UCSD-AML1 (cell line): Measurements from ENCODE around the gene ABAT.

Source experiments
- DNase-seq: peaks from one replicate; lab custom pipeline; 2025; ENCODE audit not compliant: unreplicated experiment; lab: John Stamatoyannopoulos, UW

The ABAT gene

DNA sequence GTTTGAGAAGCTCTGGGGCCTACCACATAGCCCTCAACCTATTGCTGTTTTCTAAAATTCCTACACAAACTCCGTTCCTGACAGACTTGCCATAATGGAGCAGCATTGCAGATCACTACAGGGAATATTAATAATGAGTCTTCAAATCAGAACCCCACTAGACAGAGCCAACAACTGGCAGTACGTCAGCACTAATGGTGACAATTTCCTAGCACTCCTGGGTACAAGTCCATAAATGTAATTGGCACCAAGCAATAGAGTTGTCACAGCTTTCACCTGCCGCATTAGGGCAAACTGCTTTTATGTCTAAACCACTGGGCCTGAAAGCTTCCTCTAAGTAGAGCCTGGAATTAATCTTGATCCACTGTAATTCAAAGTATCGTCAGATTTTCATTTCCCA lies 25.5 kb upstream of the ABAT start:
- no peak for DNase-seq

DNA sequence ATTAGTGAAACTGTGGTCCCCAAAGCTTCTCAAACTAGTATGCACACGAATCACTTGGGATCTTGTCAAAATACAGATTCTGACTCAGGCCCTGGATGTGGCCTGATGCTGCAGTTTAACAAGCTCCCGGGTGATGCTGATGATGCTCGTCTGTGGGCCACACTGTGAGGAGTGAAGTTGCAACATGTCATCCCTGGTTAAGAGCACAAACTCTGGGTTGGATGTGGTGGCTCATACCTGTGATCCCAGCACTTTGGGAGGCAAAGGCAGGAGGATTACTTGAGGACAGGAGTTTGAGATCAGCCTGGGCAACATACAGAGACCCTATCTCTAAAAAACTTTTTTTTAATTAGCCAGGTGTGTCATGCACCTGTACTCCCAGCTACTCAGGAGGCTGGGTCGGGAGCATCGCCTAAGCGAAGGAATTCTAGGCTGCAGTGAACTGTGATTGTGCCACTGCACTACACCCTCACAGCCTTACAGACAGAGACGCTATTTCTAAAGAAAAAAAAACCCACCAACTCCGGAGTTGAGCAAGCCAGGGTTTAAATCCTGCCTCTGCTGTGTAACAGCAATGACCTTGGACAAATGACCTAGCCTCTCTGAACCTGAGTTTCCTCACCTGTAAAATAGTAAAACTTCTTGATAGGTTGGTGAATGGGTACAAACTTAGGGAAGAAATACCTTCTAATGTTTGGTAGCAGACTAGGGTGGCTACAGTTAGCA lies 24.4 kb upstream of the ABAT start:
- DNase-seq: no peak

DNA sequence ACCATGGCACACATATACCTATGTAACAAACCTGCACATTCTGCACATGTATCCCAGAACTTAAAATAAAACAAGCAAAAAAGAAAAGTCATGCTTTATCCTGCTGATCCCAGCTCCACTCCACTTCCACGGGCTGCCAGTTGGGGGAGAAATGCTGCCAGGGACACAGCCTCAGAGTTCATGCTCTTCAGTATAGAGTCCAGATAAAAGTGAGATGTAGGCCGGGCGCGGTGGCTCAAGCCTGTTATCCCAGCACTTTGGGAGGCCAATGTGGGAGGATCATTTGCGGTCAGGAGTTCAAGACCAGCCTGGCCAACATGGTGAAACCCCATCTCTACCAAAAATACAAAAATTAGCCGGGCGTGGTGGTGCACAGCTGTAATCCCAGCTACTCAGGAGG lies 22.5 kb upstream of the ABAT start:
- peak; percentile 13 for DNase-seq

DNA sequence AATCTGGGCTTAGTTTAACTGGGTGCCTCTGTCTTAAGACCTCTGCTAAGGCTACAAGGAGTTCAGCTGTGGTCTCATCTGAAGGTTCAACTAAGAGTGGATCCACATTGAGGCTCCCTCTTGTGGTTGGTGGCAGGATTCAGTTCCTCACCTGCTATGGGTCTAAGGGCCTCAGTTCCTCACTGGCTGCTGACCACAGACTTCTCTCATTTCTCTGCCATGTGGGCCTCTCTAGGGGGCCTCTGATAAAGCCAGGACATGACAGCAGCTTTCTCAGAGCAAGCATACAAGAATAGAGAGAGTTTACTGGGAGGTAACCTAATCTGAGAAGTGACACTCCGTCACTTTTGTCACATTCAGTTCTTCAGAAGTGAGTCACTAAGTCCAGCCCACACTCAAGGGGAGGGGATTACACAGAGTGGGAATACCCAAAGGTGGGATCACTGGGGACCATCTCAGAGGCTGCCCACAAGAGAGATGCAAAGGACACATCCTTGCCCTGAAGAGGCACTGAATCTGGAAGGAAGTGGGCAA lies 19.2 kb upstream of the ABAT start:
- DNase-seq: peak; percentile 27

DNA sequence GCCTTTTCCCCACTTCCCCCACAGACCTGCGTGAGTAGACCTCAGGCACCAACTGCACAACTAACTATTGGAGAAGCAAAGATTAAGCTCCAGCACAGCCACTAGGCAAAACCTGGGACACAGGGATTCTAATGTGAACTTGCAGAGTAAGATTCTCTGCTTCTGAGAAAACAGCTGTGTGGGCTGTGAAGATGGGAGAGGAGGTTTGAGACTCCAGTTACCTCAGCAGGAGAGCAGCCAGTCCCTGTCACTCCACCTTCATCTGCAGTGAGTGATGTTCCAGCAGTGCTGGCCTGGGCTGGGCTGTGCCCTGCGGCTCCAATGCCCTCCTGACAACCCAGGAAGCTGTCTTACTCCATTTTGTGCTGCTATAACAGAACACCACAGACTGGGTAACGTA lies 18.0 kb upstream of the ABAT start:
- no peak for DNase-seq

DNA sequence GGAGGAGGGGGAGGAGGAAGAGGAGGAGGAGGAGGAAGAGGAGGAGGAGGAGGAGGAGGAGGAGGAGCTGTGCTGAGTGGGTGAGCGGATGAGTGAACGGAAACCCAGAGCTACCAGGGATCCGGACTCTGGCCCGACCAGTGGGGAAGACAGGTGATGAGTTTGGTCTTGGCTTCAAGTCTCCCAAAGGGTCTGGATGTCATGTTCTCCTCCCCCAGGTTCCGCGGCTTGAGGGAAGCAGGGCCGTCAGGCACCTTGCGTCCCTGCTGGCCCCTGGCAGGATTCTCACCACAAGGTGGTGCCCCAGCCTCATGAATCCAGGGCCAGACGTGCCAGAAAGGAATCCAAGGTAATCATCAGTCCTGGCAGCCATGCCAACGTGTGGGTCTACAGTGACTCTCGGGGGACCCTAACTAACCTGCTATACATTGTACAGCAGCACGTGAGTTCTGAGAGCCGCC lies 13.5 kb upstream of the ABAT start:
- DNase-seq: peak; percentile 72

DNA sequence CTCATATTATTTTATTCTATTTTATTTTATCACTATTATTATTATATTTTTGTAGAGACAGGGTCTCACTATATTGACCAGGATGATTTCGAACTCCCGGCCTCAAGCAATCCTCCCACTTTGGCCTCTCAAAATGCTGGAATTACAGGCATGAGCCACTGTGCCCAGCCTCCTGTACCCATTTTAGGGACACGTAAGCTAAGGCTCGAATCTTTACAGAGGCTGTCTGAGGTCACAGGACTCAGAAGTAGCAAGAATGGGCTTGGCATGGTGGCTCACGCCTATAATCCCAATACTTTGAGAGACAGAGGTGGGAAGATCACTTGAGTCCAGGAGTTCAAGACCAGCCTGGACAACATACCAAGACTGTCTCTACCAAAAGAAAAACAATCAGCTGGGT lies 12.7 kb upstream of the ABAT start:
- DNase-seq: no peak

DNA sequence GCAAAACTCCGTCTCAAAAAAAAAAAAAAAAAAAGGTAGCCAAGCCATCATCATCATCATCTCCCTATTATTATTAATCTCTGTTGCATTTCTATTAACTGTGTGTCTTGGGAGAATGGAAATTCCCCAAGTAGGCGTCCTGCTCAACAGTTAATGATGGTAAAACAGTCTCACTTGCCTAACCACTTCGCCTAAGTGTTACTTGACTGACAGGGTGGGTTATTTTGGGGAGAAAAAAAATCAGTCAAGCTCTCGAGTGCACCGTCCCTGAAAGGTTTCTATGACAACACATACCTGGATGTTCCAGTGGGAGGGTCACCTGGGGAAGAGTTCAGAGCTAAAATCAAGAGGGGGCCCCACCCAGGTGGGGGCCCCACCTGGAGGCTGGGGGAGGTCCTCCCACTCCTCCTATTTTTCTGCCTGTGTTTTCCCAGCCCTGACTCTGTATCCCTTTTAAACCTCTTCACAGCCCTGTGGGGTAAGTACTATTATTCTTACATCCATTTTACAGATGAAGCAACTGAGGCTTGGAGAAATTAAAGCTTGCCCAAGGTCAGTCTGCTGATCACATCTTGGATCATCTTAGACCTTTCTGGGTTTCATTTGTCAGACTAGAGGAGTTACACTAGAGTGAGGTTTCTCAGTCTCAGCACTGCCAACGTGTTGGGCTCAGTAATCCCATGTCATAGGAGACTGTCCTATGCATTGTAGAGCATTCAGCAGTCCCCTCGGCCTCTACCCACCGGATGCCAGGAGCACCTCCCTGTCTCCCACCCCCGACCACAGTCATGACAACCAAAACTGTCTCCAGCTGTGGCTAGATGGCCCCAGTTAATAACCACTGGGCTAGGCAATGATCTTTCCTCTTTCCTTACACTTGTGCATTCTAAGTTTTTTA lies 11.0 kb upstream of the ABAT start:
- no peak for DNase-seq

DNA sequence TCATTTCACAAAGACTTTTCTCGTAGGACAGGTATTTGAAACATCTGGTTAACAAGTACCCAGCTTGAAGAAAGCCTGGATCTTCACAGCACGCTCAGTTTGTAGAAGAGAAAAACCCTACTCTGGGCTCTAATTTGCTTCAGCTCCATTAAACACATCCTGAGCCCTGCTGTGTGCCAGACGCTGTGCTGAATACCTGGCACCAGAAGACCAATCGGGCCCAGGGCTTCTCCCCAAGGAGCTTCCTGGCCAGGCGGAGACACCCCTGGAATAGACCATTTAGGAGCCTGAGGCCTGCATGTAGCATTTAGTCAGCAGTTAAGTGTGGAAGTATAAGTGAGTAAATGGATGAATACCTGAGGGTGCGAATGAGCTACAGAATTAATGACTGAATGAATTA lies 8.9 kb upstream of the ABAT start:
- DNase-seq: no peak

DNA sequence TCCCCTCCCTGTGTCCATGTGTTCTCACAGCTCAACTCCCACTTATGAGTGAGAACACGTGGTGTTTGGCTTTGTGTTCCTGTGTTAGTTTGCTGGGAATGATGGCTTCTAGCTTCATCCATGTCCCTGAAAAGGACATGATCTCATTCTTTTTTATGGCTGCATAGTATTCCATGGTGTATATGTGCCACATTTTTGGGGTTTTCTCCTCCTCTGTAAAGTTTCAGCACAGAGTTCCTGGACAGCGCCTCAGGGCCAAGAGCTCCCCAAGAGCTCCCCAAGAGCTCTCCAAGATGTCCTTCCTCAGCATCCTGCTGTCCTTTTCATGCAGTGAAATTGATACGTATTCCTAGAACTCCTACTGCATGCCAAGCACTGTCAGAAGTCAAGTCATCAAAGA lies 6.9 kb upstream of the ABAT start:
- no peak for DNase-seq

DNA sequence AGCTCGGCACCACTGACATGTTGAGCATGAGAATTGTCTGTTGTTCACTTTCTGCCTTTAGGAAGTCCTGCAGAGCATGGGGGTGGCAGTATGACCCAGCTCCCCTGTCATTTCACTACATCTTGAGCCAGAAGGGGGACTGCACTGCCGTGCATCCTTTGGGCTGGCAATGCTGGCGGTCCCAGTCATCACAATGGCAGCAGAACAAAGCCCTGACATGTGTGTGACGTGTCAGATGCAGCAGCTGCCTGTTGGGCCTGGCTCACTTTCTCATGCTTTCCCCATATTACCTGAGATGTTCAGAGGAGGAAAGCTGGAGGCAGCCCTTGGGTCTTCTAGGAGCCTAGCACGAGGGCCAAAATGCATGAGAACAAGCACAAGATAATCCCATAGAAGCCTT lies 6.3 kb upstream of the ABAT start:
- no peak for DNase-seq

DNA sequence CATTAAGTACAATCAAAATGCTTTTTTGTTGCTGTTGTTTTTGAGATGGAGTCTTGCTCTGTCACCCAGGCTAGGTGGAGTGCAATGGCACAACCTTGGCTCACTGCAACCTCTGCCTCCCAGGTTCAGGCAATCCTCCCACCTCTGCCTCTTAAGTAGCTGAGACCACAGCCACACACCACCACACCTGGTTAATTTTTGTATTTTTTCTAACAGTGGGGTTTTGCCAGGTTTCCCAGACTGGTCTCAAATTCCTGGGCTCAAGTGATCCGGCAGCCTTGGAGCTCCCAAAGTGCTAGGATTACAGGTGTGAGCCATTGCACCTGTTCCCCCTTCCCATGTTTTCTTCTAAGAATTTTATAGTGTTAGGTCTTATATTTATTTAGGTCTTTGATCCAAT lies 4.9 kb upstream of the ABAT start:
- DNase-seq: no peak

DNA sequence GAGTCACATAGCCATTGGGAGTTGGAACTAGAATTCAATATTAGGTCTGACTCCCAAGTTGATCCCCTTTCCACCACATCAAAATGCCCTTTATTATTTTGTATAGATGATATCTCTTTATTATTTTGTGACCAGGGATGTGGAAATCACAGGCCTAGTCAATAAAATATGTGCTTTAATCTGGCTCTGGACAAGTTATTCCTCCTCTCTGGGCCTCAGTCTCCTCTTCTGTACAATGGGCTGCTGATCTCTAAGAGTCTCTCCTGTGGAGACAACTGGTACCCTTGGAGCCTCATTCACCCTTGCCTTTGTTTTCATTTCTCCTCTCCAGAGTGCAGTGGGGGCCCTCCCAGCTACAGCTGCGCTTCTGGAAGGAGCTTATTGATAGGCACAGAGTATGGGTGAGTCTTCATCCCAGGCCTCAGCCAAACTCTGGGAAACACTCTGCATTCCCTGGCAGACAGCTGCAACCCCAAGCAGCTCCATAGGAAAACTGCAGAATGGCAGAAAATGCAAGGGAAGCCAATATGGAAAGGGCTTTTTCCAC lies 4.3 kb upstream of the ABAT start:
- DNase-seq: no peak

DNA sequence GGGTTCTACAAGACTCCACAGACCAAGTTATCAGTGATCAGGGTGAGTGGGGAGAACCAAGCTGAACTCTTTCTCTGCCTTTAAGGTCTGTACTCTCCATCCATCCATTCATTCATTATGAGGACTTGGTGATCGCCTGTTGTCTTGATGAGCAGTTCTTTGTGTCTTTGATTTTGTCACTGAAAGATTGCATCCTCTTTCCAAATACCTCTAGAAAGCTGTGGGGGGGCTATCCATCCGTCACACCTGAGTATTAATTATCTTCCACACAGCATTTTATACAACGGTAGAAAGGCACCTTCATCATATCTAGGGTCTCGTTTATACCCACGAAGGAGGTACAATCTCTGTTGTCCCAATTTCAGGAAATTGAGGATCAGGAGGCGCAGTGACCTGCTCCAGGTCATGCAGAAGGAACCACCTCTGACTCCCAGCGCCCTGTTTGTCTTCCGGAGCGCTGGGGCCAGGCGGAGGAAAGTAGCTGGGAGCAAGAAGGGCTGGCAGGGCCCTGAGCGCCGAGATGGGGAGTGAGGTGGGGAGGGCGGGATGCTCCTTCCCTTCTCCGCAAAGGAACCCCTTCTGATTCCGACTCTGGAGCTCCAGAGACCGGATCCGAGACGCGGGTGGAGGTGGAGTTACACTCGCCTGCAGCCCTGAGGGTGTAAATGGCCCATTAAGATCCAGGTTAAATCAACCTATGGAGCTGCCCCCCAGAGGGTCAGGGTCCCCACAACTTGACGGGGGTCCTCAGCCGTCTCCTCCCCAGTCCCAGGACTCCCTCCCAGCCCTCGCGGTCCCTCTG lies 605 bp upstream of the ABAT start:
- no peak for DNase-seq

DNA sequence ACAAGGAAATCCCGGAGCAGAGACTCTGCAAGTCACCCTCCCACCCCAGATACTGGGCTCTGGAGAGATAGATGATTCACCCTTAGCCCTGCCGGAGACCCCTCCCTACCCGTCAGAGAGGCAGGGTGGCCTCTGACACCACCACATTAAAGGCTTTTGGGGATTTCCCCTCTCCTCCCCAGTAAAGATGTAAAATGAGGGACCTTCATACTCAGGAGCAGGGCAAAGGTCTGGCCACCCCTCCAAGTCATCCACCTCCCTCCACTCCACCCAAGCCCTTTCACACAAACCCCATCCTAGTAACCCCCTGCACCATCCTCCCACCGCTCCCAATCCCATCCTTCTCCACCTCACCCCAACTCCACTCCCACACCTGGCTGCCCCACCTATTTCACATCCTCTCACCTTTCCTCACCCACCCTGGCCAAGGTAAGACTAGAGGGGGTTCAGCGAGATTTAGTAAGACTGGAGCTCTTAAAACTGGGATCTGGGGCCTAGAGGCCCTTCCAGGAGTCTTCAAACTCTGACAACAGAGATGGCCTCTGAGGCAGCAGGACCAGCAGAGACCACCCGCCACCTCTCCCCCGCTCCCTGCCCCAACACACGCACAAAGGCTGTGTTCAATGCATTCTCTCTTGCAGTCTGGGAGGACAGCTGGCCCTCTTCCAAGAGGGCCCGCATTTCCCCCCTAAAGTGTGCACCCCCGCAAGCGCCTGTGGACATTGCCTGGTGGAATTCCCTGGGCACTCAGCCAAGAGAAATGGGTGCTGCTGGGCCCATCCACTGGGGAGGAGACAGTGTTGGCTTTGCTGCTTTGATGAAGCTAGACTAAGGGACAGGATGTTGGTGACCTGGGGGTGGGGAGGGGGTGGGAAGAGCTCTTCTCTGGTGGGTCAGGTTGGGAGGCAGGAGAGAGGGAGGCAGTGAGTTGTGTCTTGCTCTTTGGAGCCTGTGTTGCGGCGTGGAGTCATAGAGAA lies 1.1 kb downstream of the ABAT start:
- no peak for DNase-seq

DNA sequence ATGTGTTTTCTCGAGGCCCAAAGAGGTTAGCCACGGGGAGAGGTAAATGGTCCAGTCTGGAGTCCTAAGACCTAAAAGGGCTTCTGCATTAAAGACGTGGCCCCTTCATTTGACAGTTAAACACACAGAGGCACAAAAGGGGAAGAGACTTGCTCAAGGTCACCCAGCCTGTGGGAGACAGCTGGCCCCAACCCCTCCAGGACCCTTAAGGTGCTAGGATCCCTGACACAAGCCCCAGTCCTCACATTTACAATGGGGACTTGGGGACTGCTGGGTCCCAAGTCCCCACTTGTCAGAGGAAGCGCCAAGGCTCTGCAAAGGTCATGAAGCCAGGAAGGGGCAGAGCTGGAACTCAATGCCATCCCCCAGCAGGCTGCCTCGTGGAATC lies 1.7 kb downstream of the ABAT start:
- no peak for DNase-seq

DNA sequence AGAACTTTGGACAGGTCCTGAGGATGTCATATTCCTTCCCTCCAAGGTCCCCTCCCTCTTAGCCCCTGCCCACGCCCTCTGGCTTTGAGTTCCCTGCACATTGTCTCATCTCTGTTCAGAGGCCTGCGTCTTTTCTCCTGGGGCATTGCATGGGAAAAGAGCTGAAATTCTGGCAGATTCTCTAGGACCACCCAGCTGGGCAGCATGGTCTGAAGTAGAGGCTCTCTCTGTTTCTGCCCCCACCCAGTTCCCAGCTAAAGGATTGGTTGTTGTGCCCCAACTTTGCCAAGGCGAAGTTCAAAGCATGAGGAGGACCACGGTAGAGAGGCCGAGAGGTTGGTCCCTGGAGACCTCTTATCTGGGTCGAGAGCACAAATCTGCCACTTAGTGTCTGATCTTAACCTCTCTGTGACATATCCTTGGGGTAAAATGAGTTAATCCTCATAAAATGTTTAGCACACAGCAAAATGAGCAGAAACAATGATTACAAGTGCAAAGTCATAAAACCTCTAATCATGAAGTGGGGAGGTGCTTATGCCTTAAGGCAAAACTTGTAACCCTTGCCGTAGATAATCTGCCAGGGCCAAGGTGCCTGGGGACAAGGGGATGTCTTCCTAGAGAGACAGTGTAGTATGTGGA lies 2.4 kb downstream of the ABAT start:
- no peak for DNase-seq

DNA sequence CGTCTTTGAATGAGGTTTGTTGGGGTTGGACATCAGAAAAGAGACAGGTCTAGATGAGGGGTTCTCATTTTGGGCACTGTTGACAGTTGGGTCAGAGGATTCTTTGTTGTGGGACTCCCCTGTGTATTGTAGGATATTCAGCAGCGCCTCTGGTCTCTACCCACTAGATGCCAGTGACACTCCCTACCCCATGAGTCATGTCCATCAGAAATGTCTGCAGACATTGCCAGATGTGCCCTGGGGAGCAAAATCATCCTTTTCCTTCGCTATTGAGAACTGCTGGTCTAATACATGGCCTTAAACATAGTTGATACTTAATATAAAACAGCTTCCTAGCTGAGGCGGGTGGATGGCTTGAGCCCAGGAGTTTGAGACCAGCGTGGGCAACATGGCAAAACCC lies 3.1 kb downstream of the ABAT start:
- no peak for DNase-seq
